H9 (cell line): ENCODE measurements around the gene TMEM151B. TPM values are rescaled to one million over a fixed set of nuclear protein-coding genes. Genes with fewer than 3 reads are reported as not detected.

Source experiments
- DNase-seq: peaks from one replicate; pipeline ENCODE4 v3.0.0-alpha.2; 2017
- H2AFZ ChIP-seq: one replicate; pipeline ENCODE4 v1.6.1; 2013; ENCODE audit warnings: mild to moderate bottlenecking, low read length, control low read depth, moderate library complexity
- H2AK5ac ChIP-seq: 2 replicates; pipeline ENCODE4 v1.6.1; 2013; ENCODE audit warnings: low read length, control low read depth, mixed read lengths; ENCODE audit not compliant: insufficient read length
- H2BK120ac ChIP-seq: one replicate; pipeline ENCODE4 v1.6.1; 2013; ENCODE audit warnings: low read depth, mild to moderate bottlenecking, low read length, control low read depth, inconsistent platforms; ENCODE audit not compliant: poor library complexity, severe bottlenecking
- H2BK12ac ChIP-seq: 2 replicates; pipeline ENCODE4 v1.6.1; 2013; ENCODE audit warnings: low read length, control low read depth, mixed read lengths, low read depth; ENCODE audit not compliant: insufficient read length
- H2BK15ac ChIP-seq: 2 replicates; pipeline ENCODE4 v1.6.1; 2013; ENCODE audit warnings: low read depth, low read length, control low read depth
- H2BK20ac ChIP-seq: one replicate; pipeline ENCODE4 v1.6.1; 2013; ENCODE audit warnings: low read depth, mild to moderate bottlenecking, low read length, control low read depth, inconsistent platforms; ENCODE audit not compliant: poor library complexity, severe bottlenecking
- H2BK5ac ChIP-seq: 2 replicates; pipeline ENCODE4 v1.6.1; 2013; ENCODE audit warnings: low read length, control low read depth, mixed read lengths; ENCODE audit not compliant: insufficient read length
- H3K14ac ChIP-seq: 2 replicates; pipeline ENCODE4 v1.6.1; 2013; ENCODE audit warnings: low read length, control low read depth; ENCODE audit not compliant: insufficient read depth
- H3K18ac ChIP-seq: 2 replicates; pipeline ENCODE4 v1.6.1; 2013; ENCODE audit warnings: low read depth, mild to moderate bottlenecking, mixed read lengths, low read length, control low read depth; ENCODE audit not compliant: insufficient read length
- H3K23ac ChIP-seq: 2 replicates; pipeline ENCODE4 v1.6.1; 2013; ENCODE audit warnings: low read length, control low read depth, mixed read lengths, low read depth; ENCODE audit not compliant: insufficient read length
- H3K23me2 ChIP-seq: 2 replicates; pipeline ENCODE4 v1.6.1; 2013; ENCODE audit warnings: low read depth, mild to moderate bottlenecking, mixed read lengths, low read length, control low read depth; ENCODE audit not compliant: insufficient read length, poor library complexity, severe bottlenecking
- H3K27ac ChIP-seq: 2 replicates; pipeline ENCODE4 v1.5.1; 2013; ENCODE audit warnings: low read length, control low read depth, mixed read lengths, low read depth; ENCODE audit not compliant: insufficient read length
- H3K27me3 ChIP-seq: 2 replicates; pipeline ENCODE4 v1.6.1; 2013; ENCODE audit warnings: low read length, control low read depth, inconsistent platforms; ENCODE audit not compliant: insufficient read depth
- H3K4ac ChIP-seq: 2 replicates; pipeline ENCODE4 v1.6.1; 2013; ENCODE audit warnings: low read depth, mild to moderate bottlenecking, control low read depth, inconsistent platforms, low read length, moderate library complexity
- H3K4me1 ChIP-seq: 2 replicates; pipeline ENCODE4 v1.6.1; 2013; ENCODE audit warnings: low read length, control low read depth, inconsistent platforms; ENCODE audit not compliant: insufficient read depth
- H3K4me2 ChIP-seq: 2 replicates; pipeline ENCODE4 v1.6.1; 2013; ENCODE audit warnings: low read length, control low read depth, mixed read lengths; ENCODE audit not compliant: insufficient read length, insufficient read depth
- H3K56ac ChIP-seq: 2 replicates; pipeline ENCODE4 v1.6.1; 2013; ENCODE audit warnings: low read depth, mild to moderate bottlenecking, mixed read lengths, low read length, control low read depth; ENCODE audit not compliant: insufficient read length
- H3K79me1 ChIP-seq: 2 replicates; pipeline ENCODE4 v1.6.1; 2013; ENCODE audit warnings: low read depth, mild to moderate bottlenecking, moderate library complexity, low read length, control low read depth, inconsistent platforms; ENCODE audit not compliant: insufficient read depth, poor library complexity, severe bottlenecking
- H3K79me2 ChIP-seq: 2 replicates; pipeline ENCODE4 v1.6.1; 2013; ENCODE audit warnings: low read length, control low read depth, inconsistent platforms; ENCODE audit not compliant: insufficient read depth
- H3K9ac ChIP-seq: 2 replicates; pipeline ENCODE4 v1.6.1; 2013; ENCODE audit warnings: low read length, control low read depth, mixed read lengths; ENCODE audit not compliant: insufficient read length; ENCODE audit errors: extremely low read depth
- H3K9me3 ChIP-seq: one replicate; pipeline ENCODE4 v1.6.1; 2013; ENCODE audit warnings: low read depth, low read length, inconsistent platforms; ENCODE audit not compliant: control insufficient read depth
- H3T11ph ChIP-seq: one replicate; pipeline ENCODE4 v1.6.1; 2013; ENCODE audit warnings: mild to moderate bottlenecking, low read length, control low read depth, inconsistent platforms
- H4K20me1 ChIP-seq: one replicate; pipeline ENCODE4 v1.6.1; 2013; ENCODE audit not compliant: control insufficient read depth, insufficient read length, insufficient read depth
- H4K5ac ChIP-seq: 2 replicates; pipeline ENCODE4 v1.6.1; 2013; ENCODE audit warnings: low read depth, mild to moderate bottlenecking, mixed read lengths, low read length, control low read depth; ENCODE audit not compliant: insufficient read length
- H4K8ac ChIP-seq: replicated peaks from 2 replicates; pipeline ENCODE4 v1.6.1; 2013; ENCODE audit warnings: low read length, control low read depth, mixed read lengths, low read depth; ENCODE audit not compliant: insufficient read length
- H4K91ac ChIP-seq: 2 replicates; pipeline ENCODE4 v1.6.1; 2013; ENCODE audit warnings: low read depth, mild to moderate bottlenecking, moderate library complexity, mixed read lengths, low read length, control low read depth; ENCODE audit not compliant: insufficient read length
- H3K27ac Mint-ChIP-seq, 3 experiments: 2 replicates in 2 of 3; 3 replicates in 1 of 3; pipeline ENCODE4 v1.8.0; 2020 to 2021; ENCODE audit warnings: mixed read lengths in 3 of 3, mild to moderate bottlenecking in 1 of 3, moderate library complexity in 1 of 3
- H3K27me3 Mint-ChIP-seq: 2 replicates; pipeline ENCODE4 v1.8.0; 2021; ENCODE audit warnings: low read depth, mild to moderate bottlenecking, moderate library complexity, mixed read lengths
- H3K36me3 Mint-ChIP-seq, 3 experiments: 2 replicates in 2 of 3; 3 replicates in 1 of 3; pipeline ENCODE4 v1.8.0; 2020 to 2021; ENCODE audit warnings: low read depth in 3 of 3, mixed read lengths in 3 of 3; ENCODE audit not compliant: insufficient read depth in 1 of 3
- H3K4me1 Mint-ChIP-seq, 2 experiments: 2 replicates each; pipeline ENCODE4 v1.8.0; 2020; ENCODE audit warnings: mixed read lengths in 2 of 2
- H3K4me3 Mint-ChIP-seq, 2 experiments: 2 replicates in 1 of 2; 3 replicates in 1 of 2; pipeline ENCODE4 v1.8.0; 2020 to 2021; ENCODE audit warnings: mild to moderate bottlenecking in 2 of 2, mixed read lengths in 2 of 2, moderate library complexity in 1 of 2
- H3K9me3 Mint-ChIP-seq, 2 experiments: 2 replicates in 1 of 2; 3 replicates in 1 of 2; pipeline ENCODE4 v1.8.0; 2020; ENCODE audit warnings: mild to moderate bottlenecking in 2 of 2, mixed read lengths in 2 of 2, moderate library complexity in 1 of 2
- WGBS: extraction: QIAGEN DNeasy Blood & Tissue Kit; methylation state at CpG from one replicate; pipeline ENCODE4 v1.1.7; 2013; ENCODE audit warnings: missing lambda C conversion rate, low lambda C conversion rate, mixed read lengths; ENCODE audit not compliant: insufficient read length; ENCODE audit errors: extremely low coverage; 5-methylcytosine and 5-hydroxymethylcytosine counted together
- total RNA-seq: library from RNA; stranded (reverse); gene quantifications from 2 replicates; pipeline ENCODE4 v1.2.1, GENCODE V29; 2021
- TF ChIP-seq, protein P1 (sequence below): fragments of 200-600 bp; sonication (generic); conservative IDR thresholded peaks from 3 replicates; pipeline ENCODE4 v1.8.0; 2021; ENCODE audit warnings: antibody characterized with exemption, mild to moderate bottlenecking

The TMEM151B gene
- total RNA-seq, 1 experiment from 2014 or later, result 2.4 TPM

- no peak overlapping the region for H2BK20ac ChIP-seq
- no peak overlapping the region for H2AFZ ChIP-seq
- no peak overlapping the region for H4K91ac ChIP-seq
- H3K4me1 ChIP-seq, result peaks cover 12% of the 10 kb centered on the region; the same call in 1 of the 2 replicates
- no peak overlapping the region for H4K8ac ChIP-seq
- no peak overlapping the region for H2AK5ac ChIP-seq
- H3K27ac ChIP-seq, result no peak overlapping the region
- no peak overlapping the region for H3K18ac ChIP-seq
- H2BK120ac ChIP-seq, result no peak overlapping the region
- no peak overlapping the region for H3K23ac ChIP-seq
- no peak overlapping the region for H3T11ph ChIP-seq
- no peak overlapping the region for H2BK15ac ChIP-seq
- H3K14ac ChIP-seq, result no peak overlapping the region
- peak overlapping the region; percentile 98 for H3K9ac ChIP-seq
- Mint-ChIP-seq H3K9me3 (peaks cover 3 to 4% of the 10 kb centered on the region in 2 experiments; a peak in 3 of 5 replicates), H3K27me3 (peaks cover 9% of the 10 kb centered on the region), H3K4me3 (peak overlapping the region; percentile 99 to 100), H3K27ac (peak overlapping the region; percentile 97 to 100 (median 98); a peak in 6 of 7 replicates), H3K36me3 (peaks cover 61 to 68% (median 66%) of the 10 kb centered on the region in 3 experiments), H3K4me1 (peaks cover 44 to 46% of the 10 kb centered on the region in 2 experiments)
- H3K23me2 ChIP-seq, result peaks cover 10% of the 10 kb centered on the region
- no peak overlapping the region for H4K5ac ChIP-seq
- H3K27me3 ChIP-seq, result no peaks in the 10 kb centered on the region
- H3K4me2 ChIP-seq, result peak overlapping the region; percentile 76
- no peaks in the 10 kb centered on the region for H3K79me1 ChIP-seq
- H2BK12ac ChIP-seq, result no peak overlapping the region
- H3K4ac ChIP-seq, result no peak overlapping the region
- H3K56ac ChIP-seq, result no peak overlapping the region
- no peaks in the 10 kb centered on the region for H3K9me3 ChIP-seq
- no peaks in the 10 kb centered on the region for H4K20me1 ChIP-seq
- no CpG with 5 or more reads among the region's 1 CpG for WGBS
- H3K79me2 ChIP-seq, result peaks cover 27% of the 10 kb centered on the region
- TF ChIP-seq, protein P1, sequence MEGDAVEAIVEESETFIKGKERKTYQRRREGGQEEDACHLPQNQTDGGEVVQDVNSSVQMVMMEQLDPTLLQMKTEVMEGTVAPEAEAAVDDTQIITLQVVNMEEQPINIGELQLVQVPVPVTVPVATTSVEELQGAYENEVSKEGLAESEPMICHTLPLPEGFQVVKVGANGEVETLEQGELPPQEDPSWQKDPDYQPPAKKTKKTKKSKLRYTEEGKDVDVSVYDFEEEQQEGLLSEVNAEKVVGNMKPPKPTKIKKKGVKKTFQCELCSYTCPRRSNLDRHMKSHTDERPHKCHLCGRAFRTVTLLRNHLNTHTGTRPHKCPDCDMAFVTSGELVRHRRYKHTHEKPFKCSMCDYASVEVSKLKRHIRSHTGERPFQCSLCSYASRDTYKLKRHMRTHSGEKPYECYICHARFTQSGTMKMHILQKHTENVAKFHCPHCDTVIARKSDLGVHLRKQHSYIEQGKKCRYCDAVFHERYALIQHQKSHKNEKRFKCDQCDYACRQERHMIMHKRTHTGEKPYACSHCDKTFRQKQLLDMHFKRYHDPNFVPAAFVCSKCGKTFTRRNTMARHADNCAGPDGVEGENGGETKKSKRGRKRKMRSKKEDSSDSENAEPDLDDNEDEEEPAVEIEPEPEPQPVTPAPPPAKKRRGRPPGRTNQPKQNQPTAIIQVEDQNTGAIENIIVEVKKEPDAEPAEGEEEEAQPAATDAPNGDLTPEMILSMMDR, result no peak
- DNase-seq, result no peak
- no peak overlapping the region for H2BK5ac ChIP-seq
Measured at GRCh38 chr6:44248579-44248978, 21.7 kb upstream of the TMEM151B start.
